ENCODE data around the gene LTBP1.
"Not testable (repeated sequence)": the region's sequence is repeated elsewhere in the genome, so short reads cannot be mapped to it uniquely, and the experiment has no call there.

Gene LTBP1

DNA sequence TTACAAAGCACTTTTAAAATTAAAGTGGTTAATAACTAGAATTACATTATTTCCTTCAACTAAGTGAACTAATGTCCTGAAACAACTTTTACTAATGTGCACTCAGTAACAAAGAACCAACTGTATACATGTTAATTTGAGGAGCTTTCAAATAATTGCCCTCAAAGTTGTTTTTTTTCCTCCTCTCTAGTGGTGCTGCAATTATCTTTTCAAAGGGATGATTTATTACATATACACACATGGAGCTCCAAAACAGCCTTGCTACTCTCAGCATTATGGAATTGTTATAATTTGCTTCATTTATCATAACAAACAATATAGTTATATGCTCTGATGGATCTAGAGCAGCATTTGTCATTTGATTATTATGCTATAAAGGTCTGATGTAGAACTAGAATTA is 283.4 kb downstream of the LTBP1 start:
- TF ChIP-seq TAF1 (IDR thresholded peaks at IDR 0.05; ENCODE audit: borderline replicate concordance, low read depth, low read length), result no peak
- no peak for TF ChIP-seq POLR2AphosphoS5 (IDR thresholded peaks at IDR 0.05; ENCODE audit: low read depth, low read length)
- no peak for TF ChIP-seq POLR2A (IDR thresholded peaks at IDR 0.05; ENCODE audit: low read depth, low read length)
- no peak for FAIRE-seq

GRCh38 chr2:33230842-33231241 is 284.1 kb downstream of the LTBP1 start:
- TF ChIP-seq TAF1 (IDR thresholded peaks at IDR 0.05; ENCODE audit: borderline replicate concordance, low read depth, low read length), result no peak
- no peak for TF ChIP-seq POLR2AphosphoS5 (IDR thresholded peaks at IDR 0.05; ENCODE audit: low read depth, low read length)
- no peak for TF ChIP-seq POLR2A (IDR thresholded peaks at IDR 0.05; ENCODE audit: low read depth, low read length)

More for the DNA sequence above, 283.4 kb downstream of the LTBP1 start:
- no peak for DNase-seq (ENCODE audit: insufficient read length)

DNA sequence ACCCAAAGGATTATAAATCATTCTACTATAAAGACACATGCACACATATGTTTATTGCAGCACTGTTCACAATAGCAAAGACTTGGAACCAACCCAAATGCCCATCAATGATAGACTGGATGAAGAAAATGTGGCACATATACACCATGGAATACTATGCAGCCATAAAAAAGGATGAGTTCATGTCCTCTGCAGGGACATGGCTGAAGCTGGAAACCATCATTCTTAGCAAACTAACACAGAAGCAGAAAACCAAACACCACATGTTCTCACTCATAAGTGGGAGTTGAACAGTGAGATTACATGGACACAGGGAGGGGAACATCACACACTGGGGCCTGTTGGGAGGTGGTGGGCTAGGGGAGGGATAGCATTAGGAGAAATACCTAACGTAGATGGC is 288.8 kb downstream of the LTBP1 start:
- not testable (repeated sequence) for FAIRE-seq; DNase-seq (ENCODE audit: insufficient read length)

More at GRCh38 chr2:33230842-33231241, 284.1 kb downstream of the LTBP1 start:
- DNase-seq (ENCODE audit: insufficient read length) (no peak), FAIRE-seq (no peak)

- DNase-seq (ENCODE audit: insufficient read length) (no peak), FAIRE-seq (no peak)
- TF ChIP-seq POLR2AphosphoS5 (IDR thresholded peaks at IDR 0.05; ENCODE audit: low read depth, low read length) (no peak), TAF1 (IDR thresholded peaks at IDR 0.05; ENCODE audit: borderline replicate concordance, low read depth, low read length) (no peak), POLR2A (IDR thresholded peaks at IDR 0.05; ENCODE audit: low read depth, low read length) (no peak)
These were observed 290.0 kb downstream of the LTBP1 start for GRCh38 chr2:33236482-33237385.

DNA sequence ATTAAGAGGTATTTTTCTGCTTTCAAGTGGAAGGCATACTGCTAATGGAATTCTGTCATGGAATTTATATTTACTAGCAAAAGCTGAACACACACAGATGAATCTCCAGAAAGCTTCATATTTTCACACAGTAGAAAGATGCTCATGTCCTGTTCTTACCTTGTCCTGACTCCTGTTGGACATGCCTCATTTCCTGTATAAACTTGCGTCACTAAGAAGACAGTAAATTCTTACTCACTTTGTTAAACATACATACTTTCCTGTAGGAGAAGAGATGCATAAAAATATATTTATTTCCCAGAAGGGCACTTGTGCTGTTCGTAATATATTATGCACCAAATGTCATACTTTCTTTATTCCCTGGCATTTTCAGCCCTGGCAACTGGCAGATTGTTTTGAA is 291.4 kb downstream of the LTBP1 start:
- TF ChIP-seq TAF1 (IDR thresholded peaks at IDR 0.05; ENCODE audit: borderline replicate concordance, low read depth, low read length), result no peak
- TF ChIP-seq POLR2AphosphoS5 (IDR thresholded peaks at IDR 0.05; ENCODE audit: low read depth, low read length), result no peak
- TF ChIP-seq POLR2A (IDR thresholded peaks at IDR 0.05; ENCODE audit: low read depth, low read length), result no peak
- no peak for FAIRE-seq
- no peak for DNase-seq (ENCODE audit: insufficient read length)

GRCh38 chr2:33240178-33240577 is 293.4 kb downstream of the LTBP1 start:
- no peak for DNase-seq (ENCODE audit: insufficient read length)
- TF ChIP-seq POLR2A (IDR thresholded peaks at IDR 0.05; ENCODE audit: low read depth, low read length), result no peak
- no peak for TF ChIP-seq TAF1 (IDR thresholded peaks at IDR 0.05; ENCODE audit: borderline replicate concordance, low read depth, low read length)
- no peak for TF ChIP-seq POLR2AphosphoS5 (IDR thresholded peaks at IDR 0.05; ENCODE audit: low read depth, low read length)
- FAIRE-seq, result no peak

DNA sequence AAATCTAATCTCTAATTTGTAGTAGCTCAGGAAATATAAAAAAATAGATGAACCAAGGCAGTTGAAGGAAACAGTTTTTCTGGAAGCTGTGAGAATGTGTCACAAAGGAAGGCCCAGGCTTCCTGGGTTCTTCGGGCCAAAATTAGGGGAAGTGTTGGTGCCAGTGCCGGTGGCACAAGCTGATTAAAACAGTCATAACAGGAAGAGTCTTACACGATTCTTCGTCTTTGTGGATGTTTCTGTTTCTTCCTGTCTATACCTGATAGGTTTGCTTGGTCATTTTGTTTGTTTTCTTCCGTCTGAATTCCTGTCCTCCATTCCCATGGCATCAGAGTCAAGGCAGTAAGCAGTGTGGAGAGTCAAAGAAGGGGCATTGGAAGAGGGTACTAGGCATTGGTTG is 294.3 kb downstream of the LTBP1 start:
- TF ChIP-seq POLR2A (IDR thresholded peaks at IDR 0.05; ENCODE audit: low read depth, low read length) (no peak), POLR2AphosphoS5 (IDR thresholded peaks at IDR 0.05; ENCODE audit: low read depth, low read length) (no peak), TAF1 (IDR thresholded peaks at IDR 0.05; ENCODE audit: borderline replicate concordance, low read depth, low read length) (no peak)
- FAIRE-seq, result no peak
- no peak for DNase-seq (ENCODE audit: insufficient read length)

GRCh38 chr2:33241581-33241980 is 294.8 kb downstream of the LTBP1 start:
- FAIRE-seq, result no peak
- no peak for DNase-seq (ENCODE audit: insufficient read length)

DNA sequence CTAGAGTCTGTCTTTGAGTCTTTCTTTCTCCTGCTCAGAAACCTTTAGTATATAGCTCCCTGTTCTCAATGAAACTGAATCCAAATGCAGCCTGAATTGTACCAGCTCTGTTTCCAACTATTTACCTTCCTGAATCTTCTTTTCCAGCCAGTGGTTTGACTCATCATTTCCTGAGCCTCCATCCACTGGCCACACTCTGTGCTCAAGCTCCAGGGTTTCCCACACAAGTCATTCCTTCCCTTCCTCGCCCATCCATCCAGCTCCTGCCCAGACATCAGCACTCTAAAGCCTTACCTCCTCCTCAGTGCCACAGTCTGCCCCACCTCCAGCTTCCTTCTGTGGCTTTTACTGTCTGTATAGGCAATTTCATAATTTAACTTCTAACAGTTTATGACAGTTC is 296.1 kb downstream of the LTBP1 start:
- FAIRE-seq (no peak), DNase-seq (ENCODE audit: insufficient read length) (no peak)
- TF ChIP-seq POLR2A (IDR thresholded peaks at IDR 0.05; ENCODE audit: low read depth, low read length) (no peak), TAF1 (IDR thresholded peaks at IDR 0.05; ENCODE audit: borderline replicate concordance, low read depth, low read length) (no peak)

More at GRCh38 chr2:33241581-33241980, 294.8 kb downstream of the LTBP1 start:
- TF ChIP-seq POLR2AphosphoS5 (IDR thresholded peaks at IDR 0.05; ENCODE audit: low read depth, low read length) (no peak), POLR2A (IDR thresholded peaks at IDR 0.05; ENCODE audit: low read depth, low read length) (no peak), TAF1 (IDR thresholded peaks at IDR 0.05; ENCODE audit: borderline replicate concordance, low read depth, low read length) (no peak)

DNA sequence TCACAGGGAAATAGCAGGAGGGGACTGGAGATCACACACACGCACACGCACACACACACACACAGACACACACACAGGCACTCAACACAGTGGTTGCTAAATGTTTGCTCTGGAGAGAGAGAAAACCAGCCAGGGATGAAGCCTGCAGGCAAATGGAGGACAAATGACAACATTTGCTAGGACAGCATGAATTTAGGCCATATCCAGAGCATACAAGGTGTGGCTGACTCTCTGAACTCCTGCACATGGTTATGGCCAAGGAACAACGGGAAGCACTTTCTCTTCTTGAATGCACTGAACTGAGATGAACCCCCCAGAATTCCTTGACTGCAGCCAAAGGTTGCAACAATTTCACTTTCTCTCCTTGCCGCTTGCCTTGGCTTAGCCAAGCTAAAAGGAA is 299.7 kb downstream of the LTBP1 start:
- FAIRE-seq, result no peak
- DNase-seq (ENCODE audit: insufficient read length), result no peak
- TF ChIP-seq TAF1 (IDR thresholded peaks at IDR 0.05; ENCODE audit: borderline replicate concordance, low read depth, low read length) (no peak), POLR2A (IDR thresholded peaks at IDR 0.05; ENCODE audit: low read depth, low read length) (no peak), POLR2AphosphoS5 (IDR thresholded peaks at IDR 0.05; ENCODE audit: low read depth, low read length) (no peak)

- no peak for FAIRE-seq
These were observed 300.6 kb downstream of the LTBP1 start for GRCh38 chr2:33247365-33247764.

DNA sequence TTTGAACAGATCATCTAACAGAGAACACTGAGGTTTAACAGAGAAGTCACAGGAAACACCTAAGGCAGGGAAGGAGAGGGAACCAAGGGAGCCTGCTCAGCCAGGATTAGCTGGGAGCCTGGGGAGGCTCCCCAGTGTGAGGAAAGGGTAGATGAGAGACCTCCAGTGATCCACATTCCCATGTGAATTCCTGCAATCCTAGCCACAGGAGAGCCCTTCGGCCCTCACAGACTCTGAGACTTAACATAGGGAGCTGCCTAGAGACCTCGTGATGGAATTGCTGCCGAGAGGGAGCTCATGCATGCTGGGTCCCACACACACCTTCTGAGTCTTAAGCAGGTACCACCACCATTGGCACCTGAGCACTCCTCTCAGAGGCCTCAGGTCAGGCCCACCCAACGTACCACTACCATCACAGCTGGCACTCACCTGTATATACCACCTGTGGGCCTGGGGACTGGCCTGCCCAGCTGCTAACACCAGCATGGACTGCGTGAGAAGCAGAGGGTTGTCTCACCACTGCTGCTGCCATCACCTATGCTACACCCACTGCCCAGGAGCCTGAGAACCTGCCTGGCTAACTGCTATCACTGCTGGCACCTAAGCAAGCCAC is 303.8 kb downstream of the LTBP1 start:
- TF ChIP-seq POLR2AphosphoS5 (IDR thresholded peaks at IDR 0.05; ENCODE audit: low read depth, low read length) (no peak), POLR2A (IDR thresholded peaks at IDR 0.05; ENCODE audit: low read depth, low read length) (no peak), TAF1 (IDR thresholded peaks at IDR 0.05; ENCODE audit: borderline replicate concordance, low read depth, low read length) (no peak)
- DNase-seq (ENCODE audit: insufficient read length), result no peak
- FAIRE-seq, result no peak

More at GRCh38 chr2:33247365-33247764, 300.6 kb downstream of the LTBP1 start:
- TF ChIP-seq TAF1 (IDR thresholded peaks at IDR 0.05; ENCODE audit: borderline replicate concordance, low read depth, low read length) (no peak), POLR2AphosphoS5 (IDR thresholded peaks at IDR 0.05; ENCODE audit: low read depth, low read length) (no peak), POLR2A (IDR thresholded peaks at IDR 0.05; ENCODE audit: low read depth, low read length) (no peak)
- no peak for DNase-seq (ENCODE audit: insufficient read length)

Measured in GM12892 (cell line).